HG02938 (cell line): ENCODE data around the gene PRR20A.
"Not testable (repeated sequence)": the region's sequence is repeated elsewhere in the genome, so short reads cannot be mapped to it uniquely, and the experiment has no call there.

ENCODE experiments used
- ATAC-seq: cut with Tn5 transposase; IDR thresholded peaks from one replicate; pipeline ENCODE4 v1.9.1; 2021; ENCODE audit warnings: mild to moderate bottlenecking, moderate library complexity; ENCODE audit not compliant: unreplicated experiment

The PRR20A gene

GRCh38 chr13:57140235-57140968, at the start of gene PRR20A:
TSS of gene PRR20A (plus strand) at chr13:57140918. CDS start at chr13:57141305, 387 bp downstream.
- not testable (repeated sequence) for ATAC-seq

GRCh38 chr13:57114945-57115344, 25.8 kb upstream of the PRR20A start:
- ATAC-seq: no peak

- no peak for ATAC-seq
Measured at GRCh38 chr13:57123681-57124080, 17.0 kb upstream of the PRR20A start.

- ATAC-seq: no peak
Measured at GRCh38 chr13:57128909-57129308, 11.8 kb upstream of the PRR20A start.

- no peak for ATAC-seq
Measured at GRCh38 chr13:57136093-57136492, 4.6 kb upstream of the PRR20A start.

- no peak for ATAC-seq
Measured at GRCh38 chr13:57137585-57137984, 3.1 kb upstream of the PRR20A start.

- ATAC-seq: no peak
Measured at GRCh38 chr13:57138988-57139387, 1.7 kb upstream of the PRR20A start.

GRCh38 chr13:57139781-57140180, 937 bp upstream of the PRR20A start:
- ATAC-seq: not testable (repeated sequence)

- ATAC-seq: not testable (repeated sequence)
Measured at GRCh38 chr13:57147188-57147587, 6.5 kb downstream of the PRR20A start, which contains the start of gene PRR20B. TSS of gene PRR20B (plus strand) at chr13:57147488. CDS start at chr13:57147875, 387 bp downstream.

GRCh38 chr13:57148106-57148505, 7.4 kb downstream of the PRR20A start:
- ATAC-seq: not testable (repeated sequence)

- not testable (repeated sequence) for ATAC-seq
Measured at GRCh38 chr13:57153761-57154160, 13.0 kb downstream of the PRR20A start, which contains the start of gene PRR20C. TSS of gene PRR20C (plus strand) at chr13:57154061. CDS start at chr13:57154448, 387 bp downstream.

- not testable (repeated sequence) for ATAC-seq
Measured at GRCh38 chr13:57160332-57160731, 19.6 kb downstream of the PRR20A start, which contains the start of gene PRR20D. TSS of gene PRR20D (plus strand) at chr13:57160632. CDS start at chr13:57161019, 387 bp downstream.

- ATAC-seq: not testable (repeated sequence)
Measured at GRCh38 chr13:57166897-57167296, 26.2 kb downstream of the PRR20A start, which contains the start of gene PRR20E. TSS of gene PRR20E (plus strand) at chr13:57167197. CDS start at chr13:57167584, 387 bp downstream.

- ATAC-seq: no peak
Measured at GRCh38 chr13:57191667-57192066, 50.9 kb downstream of the PRR20A start.
